GM21447 (cell line): Measurements from ENCODE around the gene GNG14.
"Not testable (repeated sequence)": the region's sequence is repeated elsewhere in the genome, so short reads cannot be mapped to it uniquely, and the experiment has no call there.

ENCODE experiments used
- ATAC-seq: cut with Tn5 transposase; IDR thresholded peaks from one replicate; pipeline ENCODE4 v1.9.1; 2021; ENCODE audit not compliant: unreplicated experiment

GNG14 gene

DNA sequence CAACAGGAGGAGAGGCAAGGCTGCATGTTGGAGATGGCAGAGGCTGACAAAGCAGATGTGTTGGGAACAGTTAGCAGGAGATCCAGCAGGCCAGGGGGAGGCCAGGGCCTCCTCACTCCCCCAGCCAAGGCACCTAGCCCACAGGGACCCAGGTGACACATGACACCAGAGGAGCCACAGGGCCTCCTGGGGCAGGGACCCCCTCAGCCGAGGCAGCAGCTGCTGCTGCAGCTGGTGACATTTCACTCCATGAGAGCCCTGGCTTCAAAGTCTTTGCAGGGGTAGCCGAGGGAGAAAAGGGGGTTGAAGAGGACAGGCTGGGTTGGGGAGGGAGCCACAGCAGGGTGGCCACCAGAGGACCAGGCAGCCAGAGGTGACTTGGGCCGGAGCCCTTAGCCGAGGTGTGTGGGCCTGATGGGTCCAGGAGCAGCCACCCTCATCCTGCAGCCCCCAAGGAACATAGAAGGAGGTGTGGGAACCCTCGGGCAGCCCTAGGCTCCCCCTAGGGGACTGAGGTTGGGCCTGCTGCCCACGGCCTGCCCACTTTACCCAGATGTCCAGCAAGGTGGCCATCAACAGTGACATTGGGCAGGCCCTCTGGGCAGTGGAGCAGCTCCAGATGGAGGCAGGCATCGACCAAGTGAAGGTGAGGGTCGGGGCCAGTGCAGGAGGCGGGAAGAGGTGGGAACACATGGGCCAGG is at the start of gene GNG14:
GNG14 (plus strand) TSS at position 503 of the 701 bp plus-strand sequence; CDS start at position 554, 51 bp downstream.
- ATAC-seq, result no peak

DNA sequence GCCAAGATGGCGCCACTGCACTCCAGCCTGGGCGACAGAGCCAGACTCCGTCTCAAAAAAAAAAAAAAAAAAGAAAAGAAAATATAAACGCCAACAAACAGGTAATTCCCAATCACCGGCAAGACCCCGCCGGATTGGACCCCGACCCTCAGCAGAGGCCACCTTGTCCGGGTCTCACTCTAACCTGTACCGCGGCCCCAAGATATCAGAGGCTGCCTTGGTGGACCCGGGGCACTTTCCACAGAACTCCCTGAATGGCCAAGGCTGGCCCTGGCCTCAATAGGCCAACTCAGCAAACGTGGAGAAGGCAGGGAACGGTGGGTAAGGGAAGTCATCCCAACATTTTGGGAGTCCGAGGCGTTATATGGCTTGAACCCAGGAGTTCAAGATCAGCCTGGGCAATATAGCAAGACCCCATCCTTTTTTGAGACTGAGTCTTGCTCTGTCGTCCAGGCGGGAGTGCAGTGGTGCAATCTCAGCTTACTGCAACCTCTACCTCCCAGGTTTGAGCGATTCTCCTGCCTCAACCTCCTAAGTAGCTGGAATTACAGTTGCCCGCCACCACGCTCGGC is 49.1 kb upstream of the GNG14 start:
- no peak for ATAC-seq

DNA sequence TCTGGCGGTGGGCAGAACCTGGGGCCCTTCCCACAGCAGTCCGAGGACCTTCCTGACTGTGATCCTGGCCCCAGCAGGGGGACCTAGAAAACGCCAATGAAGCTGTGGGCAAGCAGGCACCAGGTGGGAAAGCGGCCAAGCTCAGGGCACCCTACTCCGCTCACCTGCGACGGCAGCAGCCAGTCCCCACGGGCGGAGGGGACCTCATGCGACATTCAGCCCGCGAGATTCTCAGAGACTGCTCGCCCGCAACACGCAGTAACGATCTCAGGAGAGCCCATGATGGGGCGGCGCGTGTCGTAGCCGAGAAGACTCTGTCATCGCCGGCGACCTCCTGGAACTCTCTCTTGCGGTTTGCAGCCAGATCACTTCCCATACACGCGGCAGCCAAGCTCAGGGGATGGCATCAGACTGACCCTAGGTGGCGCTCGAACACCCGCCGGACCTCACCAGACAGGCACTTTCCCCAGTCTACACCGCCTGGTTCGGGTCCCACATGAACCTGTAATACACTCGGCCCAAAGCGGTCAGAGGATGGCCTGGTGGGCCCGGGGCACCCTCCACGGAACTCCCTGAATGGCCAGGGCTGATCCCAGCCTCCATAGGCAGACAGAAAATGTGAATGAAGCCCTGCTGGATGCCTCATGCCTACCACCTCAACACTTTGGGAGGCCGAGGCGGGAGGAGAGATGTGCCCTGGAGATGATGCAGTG is 47.7 kb upstream of the GNG14 start:
- peak; percentile 48 for ATAC-seq

DNA sequence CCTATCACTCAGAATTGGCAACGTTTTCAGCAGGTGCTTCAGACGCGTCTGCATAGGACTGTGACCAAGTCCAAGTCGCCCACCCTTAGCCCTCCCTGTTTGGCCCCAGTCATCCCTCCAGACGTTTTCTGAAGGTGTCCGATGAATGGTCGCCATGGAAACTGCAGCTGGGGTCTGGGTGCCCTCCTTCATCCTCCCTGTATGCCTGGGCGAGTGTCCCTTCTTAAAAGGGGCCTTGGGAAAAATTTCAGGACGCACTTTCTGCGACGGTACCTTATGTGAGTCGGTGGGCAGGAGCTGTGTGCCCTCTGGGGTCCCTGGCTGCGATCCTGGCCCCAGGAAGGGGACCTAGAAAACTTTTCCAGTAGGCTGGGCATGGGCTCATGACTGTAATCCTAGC is 46.3 kb upstream of the GNG14 start:
- no peak for ATAC-seq

DNA sequence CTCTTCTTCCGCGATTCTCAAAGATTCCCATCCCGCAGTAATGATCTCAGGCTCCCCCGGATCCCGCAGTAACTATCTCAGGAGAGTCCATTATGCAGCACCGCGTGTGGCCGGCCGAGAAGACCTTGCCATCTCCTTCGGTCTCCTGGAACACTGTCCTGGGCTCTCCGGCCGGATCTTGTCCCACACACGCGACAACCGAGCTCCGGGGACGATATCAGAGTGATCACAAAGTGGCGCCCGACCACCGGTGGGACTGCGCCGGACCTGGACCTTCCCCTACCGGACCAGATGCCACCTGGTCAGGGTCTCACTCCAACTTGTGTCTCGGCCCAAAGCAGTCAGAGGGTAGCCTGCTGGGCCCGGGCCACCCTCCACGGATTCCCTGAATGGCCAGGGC is 45.3 kb upstream of the GNG14 start:
- no peak for ATAC-seq

DNA sequence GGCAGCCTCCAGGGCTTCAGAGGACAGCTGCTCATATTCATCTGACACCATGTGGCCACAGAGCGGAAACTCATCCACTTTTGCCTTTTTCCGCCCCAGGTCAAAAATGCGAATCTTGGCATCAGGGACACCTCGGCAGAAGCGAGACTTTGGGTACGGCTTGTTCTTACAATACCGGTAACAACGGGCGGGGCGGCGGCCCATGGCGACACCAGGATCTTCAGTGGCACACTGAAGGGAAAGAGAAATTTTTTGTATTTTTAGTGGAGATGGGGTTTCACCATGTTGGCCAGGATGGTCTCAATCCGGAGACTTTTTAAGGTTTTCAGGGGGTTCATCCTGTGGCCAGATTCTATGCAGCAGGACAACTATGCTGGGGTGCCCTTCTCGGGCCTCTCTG is 44.1 kb upstream of the GNG14 start:
- not testable (repeated sequence) for ATAC-seq

DNA sequence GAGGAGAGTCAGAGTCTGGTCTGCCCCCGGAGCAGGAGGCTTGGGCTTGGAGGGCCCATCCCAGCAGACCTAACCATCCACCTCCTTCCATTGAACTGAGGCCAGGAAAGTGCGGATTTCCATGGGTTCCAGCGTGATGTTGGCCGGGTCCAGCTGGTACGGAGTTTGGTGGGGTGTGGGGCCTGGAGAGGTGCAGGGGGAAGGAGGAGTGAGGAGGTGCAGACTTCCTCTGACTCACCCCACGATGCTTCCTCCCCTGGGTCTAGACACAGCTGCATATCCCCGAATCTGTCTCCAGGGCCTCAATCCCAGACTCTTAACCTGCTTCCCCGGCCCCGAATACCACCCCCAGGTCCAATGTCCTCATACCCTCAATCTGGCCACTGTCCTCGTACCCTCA is 41.2 kb upstream of the GNG14 start:
- no peak for ATAC-seq

DNA sequence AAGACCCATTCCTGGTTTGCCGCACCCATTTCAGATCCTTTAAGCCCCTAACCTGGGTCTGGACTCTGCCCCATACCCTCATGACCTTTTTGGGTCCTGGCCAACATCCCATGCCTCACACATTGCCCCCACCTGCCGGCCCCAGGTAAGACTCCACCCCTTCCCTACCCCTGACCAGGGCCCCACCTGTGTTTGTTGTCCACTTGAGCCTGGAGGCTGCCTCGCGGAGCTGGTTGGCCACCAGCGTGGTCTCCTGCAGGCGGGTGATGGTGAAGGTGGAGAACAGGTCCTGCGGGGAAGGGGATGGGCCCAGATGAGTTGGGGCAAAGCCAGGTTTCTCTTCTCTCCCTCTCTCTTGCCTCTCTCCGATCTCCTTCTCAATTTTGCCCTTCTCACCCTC is 40.8 kb upstream of the GNG14 start:
- ATAC-seq, result no peak

DNA sequence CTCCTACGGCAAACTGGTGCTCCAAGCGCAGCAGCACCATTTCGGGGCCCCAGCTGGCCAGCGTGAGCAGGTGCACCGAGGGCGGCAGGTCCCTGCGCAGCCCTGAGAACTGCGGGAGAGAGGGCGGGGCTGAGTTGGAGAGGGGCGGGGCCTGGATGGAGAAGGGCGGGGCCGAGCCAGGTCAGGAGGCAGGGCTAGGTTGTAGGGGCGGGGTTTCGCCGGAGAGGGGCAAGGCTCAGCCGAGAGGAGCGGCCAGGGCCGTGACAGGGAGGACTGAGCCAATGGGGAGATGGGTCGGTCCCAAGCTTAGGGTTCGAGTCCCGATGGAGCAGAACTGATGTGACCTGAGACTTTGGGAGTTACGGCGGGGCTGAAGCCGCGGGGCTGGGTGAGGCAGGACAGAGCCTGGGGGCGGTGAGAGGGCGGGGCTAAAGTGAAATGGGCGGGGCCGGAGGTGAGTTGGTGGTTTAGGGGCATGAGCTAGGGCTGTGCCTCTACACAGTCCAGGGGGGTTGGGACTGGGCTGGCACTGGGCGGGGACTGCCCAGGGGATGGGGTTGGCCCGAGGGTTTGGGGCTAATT is 40.2 kb upstream of the GNG14 start:
- ATAC-seq, result no peak

DNA sequence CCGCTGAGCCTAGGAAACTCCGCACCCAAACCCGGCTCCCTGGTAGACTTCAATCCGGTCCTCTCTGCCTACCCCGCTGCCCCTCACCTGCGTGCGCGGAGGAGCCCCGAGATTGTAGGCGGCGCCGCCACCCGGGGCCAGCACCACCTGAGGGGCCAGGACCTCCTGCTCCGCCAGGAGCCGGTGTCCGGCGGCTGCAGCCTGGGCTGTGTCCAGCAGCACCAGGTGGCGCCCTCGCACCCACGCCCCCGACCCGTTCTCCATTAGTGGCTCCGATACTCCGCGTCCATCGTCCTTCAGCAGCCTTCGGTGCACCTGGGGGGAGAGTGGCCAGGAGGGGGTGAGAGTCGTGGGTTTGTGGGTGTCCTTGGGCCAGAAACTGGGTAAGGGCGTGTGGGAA is 39.7 kb upstream of the GNG14 start:
- ATAC-seq, result no peak

DNA sequence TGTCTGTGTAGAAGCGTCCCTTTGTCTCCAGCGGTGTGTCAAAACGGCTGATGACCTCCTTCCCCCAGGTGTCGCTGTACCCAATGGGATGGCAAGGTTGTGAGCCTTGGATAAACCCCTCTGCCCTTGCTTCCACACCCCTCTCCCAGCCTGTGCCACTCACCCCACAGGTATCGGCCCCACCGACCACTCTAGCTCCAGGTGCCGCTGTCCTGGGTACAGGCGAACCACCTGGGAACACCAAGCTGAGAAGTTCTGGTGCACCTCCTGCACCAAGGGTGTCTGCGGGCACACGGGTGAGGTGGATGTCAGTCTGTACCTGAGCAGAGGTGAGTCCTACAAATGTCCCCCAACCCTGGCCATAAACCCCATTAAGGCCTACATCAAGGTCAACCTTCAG is 37.9 kb upstream of the GNG14 start:
- ATAC-seq, result no peak

DNA sequence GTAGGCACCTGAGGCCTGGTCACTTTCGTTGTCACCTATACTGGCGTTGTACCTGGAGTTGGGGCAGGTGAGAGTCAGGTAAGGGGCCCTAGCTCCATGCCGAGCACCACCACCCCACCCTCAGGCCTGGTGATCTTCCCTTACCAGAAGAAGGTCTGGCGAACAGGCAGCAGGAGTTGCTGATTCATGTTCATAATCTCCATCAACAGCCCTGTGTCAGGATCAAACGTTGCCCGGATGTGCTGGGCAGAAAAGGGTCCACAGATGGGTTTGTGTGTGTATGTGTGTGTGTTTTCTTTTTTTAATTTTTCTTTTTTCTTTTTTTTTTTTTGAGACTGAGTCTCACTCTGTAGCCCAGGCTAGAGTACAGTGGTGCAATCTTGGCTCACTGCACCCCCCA is 35.6 kb upstream of the GNG14 start:
- ATAC-seq, result no peak

DNA sequence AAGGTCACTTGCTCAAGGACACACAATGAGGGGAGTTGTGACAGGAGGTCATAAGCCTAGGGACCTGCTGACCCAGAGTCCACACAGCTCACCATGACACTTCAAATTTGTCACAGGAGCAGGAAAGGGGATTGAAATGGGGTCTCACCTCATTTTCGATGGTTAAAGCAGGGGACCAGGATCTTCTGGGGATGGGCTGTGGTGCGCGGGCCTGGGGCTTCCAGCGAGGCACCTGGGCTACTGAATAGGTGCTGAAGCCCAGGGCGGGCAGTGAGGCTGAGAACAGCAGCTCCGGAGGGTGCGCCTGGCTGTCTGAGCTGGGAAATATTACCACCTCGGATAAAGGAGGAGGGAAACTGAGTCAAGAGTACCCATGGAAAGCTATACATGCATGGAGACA is 32.3 kb upstream of the GNG14 start:
- ATAC-seq, result no peak

DNA sequence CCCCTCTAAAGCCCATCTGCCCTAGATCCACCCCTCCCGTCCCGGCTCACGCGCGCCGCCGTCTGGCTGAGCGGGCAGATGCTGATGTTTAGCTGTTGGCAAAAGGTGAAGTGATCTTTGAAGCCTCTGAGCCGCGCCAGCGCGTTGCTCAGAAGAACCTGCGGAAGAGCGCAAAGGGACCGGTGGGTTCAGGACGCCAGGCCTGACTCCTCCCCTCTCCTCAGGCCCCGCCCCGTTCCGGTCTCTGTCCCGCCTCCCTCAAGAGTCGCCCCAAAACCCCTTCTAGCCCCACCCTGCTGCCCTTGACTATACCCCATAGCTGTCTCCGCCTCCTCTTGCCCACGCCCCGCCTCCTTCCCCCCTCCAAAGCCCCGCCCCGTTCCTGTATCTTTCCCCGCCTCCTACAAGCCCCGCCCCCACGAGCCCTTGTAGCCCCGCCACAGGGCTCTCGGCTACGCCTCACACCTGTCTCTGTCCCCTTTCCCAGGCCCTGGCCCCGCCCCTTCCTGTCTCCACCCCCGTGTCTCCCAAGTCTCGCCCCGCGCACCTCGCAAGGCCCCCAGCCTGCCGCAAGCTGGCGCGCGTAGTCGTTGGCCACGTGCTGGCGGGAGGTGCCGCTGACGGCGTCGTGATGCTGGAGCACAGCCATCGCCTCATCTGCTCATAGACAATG is 30.8 kb upstream of the GNG14 start:
- ATAC-seq, result no peak

DNA sequence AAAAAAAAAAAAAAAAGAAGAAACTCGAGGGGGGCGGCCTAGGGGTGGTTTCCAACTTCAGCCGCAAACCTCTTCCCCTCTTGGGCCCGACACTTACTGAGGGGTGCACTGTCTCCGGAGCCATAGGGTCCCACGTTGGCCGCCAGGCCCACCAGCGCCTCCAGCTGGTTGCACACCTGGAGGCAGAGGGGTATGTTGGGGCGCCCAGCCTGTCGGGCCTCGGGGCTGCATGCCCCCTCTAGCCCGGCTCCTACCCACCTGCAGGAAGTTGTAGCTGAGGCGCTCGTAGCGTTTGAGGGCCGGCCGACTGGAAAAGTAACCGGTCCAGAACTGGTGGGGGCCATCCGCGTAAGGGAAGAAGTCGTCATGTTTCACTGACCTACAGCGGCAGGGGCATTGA is 29.8 kb upstream of the GNG14 start:
- no peak for ATAC-seq

DNA sequence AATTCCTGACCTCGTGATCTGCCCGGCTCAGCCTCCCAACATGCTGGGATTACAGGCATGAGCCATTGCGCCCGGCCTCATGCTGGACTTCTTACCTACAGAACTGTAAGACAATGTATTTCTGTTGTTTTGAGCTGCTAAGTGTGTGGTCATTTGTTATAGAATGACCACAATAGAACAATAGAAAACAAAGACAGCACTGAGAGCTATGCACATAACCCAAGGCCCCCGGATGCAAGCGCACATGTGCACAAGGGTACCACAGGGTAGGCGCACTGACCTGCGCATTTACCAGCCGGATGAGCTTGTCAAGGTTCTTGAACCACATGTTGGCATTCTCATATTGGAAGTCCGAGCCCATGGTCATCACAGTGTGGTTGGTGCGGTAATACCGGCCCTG is 26.8 kb upstream of the GNG14 start:
- no peak for ATAC-seq

DNA sequence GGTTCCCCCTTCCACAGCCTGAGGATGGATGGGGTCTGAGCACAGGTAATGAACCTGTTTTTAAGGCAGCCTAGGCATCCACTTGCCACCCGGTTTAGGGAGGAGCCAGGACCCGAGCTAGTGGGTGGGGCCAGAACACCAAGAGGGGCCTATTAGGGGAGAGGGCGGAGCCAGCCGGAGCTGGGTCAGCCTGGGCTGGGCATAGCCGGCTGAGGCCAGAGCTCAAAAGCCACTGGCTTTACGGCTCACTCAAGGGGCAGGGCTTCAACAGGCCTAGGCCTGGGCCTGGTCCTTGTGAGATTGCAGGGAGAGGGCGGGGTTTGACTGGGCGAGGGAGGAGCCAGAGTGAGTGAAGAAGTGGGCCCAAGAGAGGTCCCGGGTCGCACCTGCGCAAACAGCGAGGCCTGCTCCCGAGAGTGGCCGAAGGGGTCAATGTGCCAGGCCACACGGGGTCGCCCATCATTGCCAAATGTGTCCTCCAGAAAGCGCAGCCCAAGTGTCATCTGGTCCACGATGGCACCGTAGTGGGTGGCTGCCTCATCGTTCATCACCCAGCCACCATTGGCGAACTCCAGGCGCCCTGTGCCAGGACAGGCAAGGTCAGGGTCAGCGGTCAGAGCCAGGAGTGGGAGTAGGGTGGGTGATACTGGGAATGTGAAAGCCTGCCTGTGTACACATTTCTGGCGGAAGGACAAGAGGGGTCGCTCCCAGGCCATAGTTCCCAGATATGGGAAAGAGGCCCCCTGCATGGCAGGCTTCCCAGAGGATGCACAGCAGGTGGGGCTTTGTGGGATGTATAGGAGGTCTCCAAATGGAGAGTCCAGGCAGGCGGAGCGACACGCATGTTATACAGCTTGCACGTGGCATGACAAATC is 23.2 kb upstream of the GNG14 start:
- no peak for ATAC-seq

DNA sequence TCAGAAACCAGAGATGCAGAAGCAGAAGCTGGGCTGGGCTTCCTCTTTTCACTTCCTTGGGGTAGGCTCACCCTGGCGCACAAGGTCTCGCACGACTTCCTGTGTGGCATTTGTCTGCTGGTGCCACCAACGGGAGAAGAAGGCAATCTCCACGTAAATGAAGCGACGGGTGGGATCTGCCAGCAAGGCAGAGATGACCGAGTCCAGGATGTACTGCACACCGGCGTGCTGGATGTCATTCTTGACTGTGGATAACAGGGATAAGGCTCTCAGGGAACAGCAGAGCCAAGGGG is 22.6 kb upstream of the GNG14 start:
- no peak for ATAC-seq

DNA sequence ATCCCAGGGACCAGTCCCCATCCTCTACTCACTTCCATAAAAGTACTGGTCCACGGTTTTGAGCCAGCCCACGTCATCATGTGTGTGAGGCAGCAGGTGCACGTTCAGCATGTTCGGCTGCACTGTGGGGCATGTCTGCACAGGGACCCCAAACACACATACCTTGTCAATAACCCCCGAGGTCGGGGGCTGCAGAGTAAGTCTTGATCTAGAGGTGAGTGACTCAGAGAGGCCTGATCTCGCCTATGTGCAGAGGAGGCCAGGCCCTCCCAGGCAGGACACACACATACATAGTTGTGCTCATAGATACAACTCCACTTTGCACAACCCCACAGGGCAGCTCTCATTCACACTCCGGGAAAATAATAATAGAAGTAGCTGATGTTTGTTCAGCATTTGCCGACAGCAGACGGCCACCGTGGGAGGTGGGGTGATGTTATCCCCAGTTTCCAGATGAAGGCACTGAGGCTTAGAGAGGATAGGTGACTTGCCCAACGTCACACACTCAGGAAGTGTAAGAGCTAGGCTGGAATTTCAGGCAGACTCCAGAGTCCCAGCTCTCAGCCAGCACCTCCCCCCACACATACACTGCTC is 22.0 kb upstream of the GNG14 start:
- ATAC-seq, result no peak

DNA sequence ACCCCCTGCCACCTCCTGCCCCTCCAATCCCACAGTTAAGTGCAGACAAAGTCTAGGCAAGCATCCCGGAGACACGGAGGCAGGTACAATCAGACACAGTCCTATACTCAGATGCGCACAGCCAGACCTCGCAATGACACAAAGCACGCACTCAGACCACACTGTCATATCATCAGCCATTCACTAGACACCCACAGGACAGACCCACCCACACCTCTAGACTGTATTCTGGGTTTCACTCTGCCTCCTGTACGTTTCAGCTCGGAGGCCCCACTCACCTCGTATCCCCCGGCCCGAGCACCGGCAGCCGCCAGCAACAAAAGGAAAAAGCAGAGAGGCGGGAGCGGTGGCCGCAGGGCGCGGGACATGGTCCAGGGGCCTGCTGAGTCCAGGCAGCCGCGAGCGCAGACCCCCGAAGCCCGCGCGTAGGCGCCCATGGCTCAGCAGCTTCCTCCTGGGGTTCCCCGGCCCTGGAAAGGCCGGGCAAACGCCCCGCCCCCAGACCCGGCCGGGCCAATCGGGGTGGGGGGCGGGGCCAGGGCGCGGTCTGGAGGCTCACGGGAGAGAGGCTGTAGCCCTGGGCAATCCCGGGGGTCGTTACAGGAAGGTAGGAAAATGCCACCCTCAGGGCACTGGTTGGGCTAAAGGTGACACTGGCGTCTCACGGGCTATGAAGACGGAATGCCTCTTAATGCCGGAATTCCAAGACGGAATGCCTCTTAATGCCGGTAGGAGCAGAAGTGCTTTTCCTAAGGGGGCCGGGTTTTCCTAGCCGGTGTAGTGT is 21.3 kb upstream of the GNG14 start, which contains the start of the genes MAN2B1 and WDR83:
MAN2B1 (minus strand) TSS at position 478 of the 784 bp plus-strand sequence; CDS start at position 437, 41 bp downstream.
WDR83 (plus strand) TSS at position 543 of the 784 bp plus-strand sequence. CDS start 2,984 bp downstream, outside the sequence.
- ATAC-seq, result peak; percentile 40
